ENCODE measurements around the gene BPIFB1. TPM values are rescaled to one million over a fixed set of nuclear protein-coding genes. Genes with fewer than 3 reads are reported as not detected.

Gene BPIFB1
- total RNA-seq, 1 donor from 2014 or later = not detected

- Mint-ChIP-seq H3K27ac (no peak overlapping the region), H3K4me1 (peaks cover 4% of the 10 kb centered on the region), H3K36me3 (no peaks in the 10 kb centered on the region), H3K9me3 (peaks cover 5% of the 10 kb centered on the region), H3K27me3 (ENCODE audit: low read depth) (peaks cover 4% of the 10 kb centered on the region), H3K4me3 (no peak overlapping the region)
- no peak for TF ChIP-seq CTCF (IDR thresholded peaks at IDR 0.05; ENCODE audit: unreplicated experiment)
- no peak for DNase-seq (ENCODE audit: low spot score in 2 of 2, unreplicated experiment in 2 of 2)
These were observed 23.2 kb downstream of the BPIFB1 start for GRCh38 chr20:33306228-33306627.

- Mint-ChIP-seq H3K36me3 (no peaks in the 10 kb centered on the region), H3K27me3 (ENCODE audit: low read depth) (peaks cover under 1% of the 10 kb centered on the region), H3K4me1 (peaks cover 4% of the 10 kb centered on the region), H3K4me3 (no peak overlapping the region), H3K27ac (no peak overlapping the region), H3K9me3 (peaks cover 5% of the 10 kb centered on the region)
- TF ChIP-seq CTCF (IDR thresholded peaks at IDR 0.05; ENCODE audit: unreplicated experiment) = no peak
- DNase-seq (ENCODE audit: low spot score in 2 of 2, unreplicated experiment in 2 of 2) = no peak
These were observed 23.8 kb downstream of the BPIFB1 start for GRCh38 chr20:33306807-33307206.

- no peak overlapping the region for H3K27ac Mint-ChIP-seq
- peaks cover 8% of the 10 kb centered on the region for H3K4me1 Mint-ChIP-seq
These were observed 25.7 kb downstream of the BPIFB1 start for GRCh38 chr20:33308668-33309067.

GRCh38 chr20:33309631-33310030 lies 26.6 kb downstream of the BPIFB1 start:
- DNase-seq (ENCODE audit: low spot score in 2 of 2, unreplicated experiment in 2 of 2) = no peak
- Mint-ChIP-seq H3K4me1 (peaks cover 8% of the 10 kb centered on the region), H3K9me3 (peaks cover 5% of the 10 kb centered on the region), H3K27me3 (ENCODE audit: low read depth) (no peaks in the 10 kb centered on the region), H3K27ac (no peak overlapping the region), H3K36me3 (no peaks in the 10 kb centered on the region), H3K4me3 (no peak overlapping the region)
- no peak for TF ChIP-seq CTCF (IDR thresholded peaks at IDR 0.05; ENCODE audit: unreplicated experiment)

More at GRCh38 chr20:33308668-33309067, 25.7 kb downstream of the BPIFB1 start:
- no peak for DNase-seq (ENCODE audit: low spot score in 2 of 2, unreplicated experiment in 2 of 2)
- H3K9me3 Mint-ChIP-seq = peaks cover 5% of the 10 kb centered on the region
- TF ChIP-seq CTCF (IDR thresholded peaks at IDR 0.05; ENCODE audit: unreplicated experiment) = no peak
- no peaks in the 10 kb centered on the region for H3K36me3 Mint-ChIP-seq
- H3K4me3 Mint-ChIP-seq = no peak overlapping the region
- no peaks in the 10 kb centered on the region for H3K27me3 Mint-ChIP-seq (ENCODE audit: low read depth)

- no peak for TF ChIP-seq CTCF (IDR thresholded peaks at IDR 0.05; ENCODE audit: unreplicated experiment)
- DNase-seq (ENCODE audit: low spot score in 2 of 2, unreplicated experiment in 2 of 2) = no peak
- Mint-ChIP-seq H3K4me1 (peaks cover 8% of the 10 kb centered on the region), H3K27ac (no peak overlapping the region), H3K27me3 (ENCODE audit: low read depth) (no peaks in the 10 kb centered on the region), H3K4me3 (no peak overlapping the region), H3K36me3 (no peaks in the 10 kb centered on the region), H3K9me3 (peaks cover 5% of the 10 kb centered on the region)
These were observed 27.4 kb downstream of the BPIFB1 start for GRCh38 chr20:33310327-33310899.

GRCh38 chr20:33311011-33311410 lies 28.0 kb downstream of the BPIFB1 start:
- Mint-ChIP-seq H3K9me3 (peaks cover 5% of the 10 kb centered on the region), H3K36me3 (no peaks in the 10 kb centered on the region), H3K27me3 (ENCODE audit: low read depth) (no peaks in the 10 kb centered on the region), H3K27ac (no peak overlapping the region), H3K4me3 (no peak overlapping the region), H3K4me1 (peaks cover 5% of the 10 kb centered on the region)
- no peak for DNase-seq (ENCODE audit: low spot score in 2 of 2, unreplicated experiment in 2 of 2)
- no peak for TF ChIP-seq CTCF (IDR thresholded peaks at IDR 0.05; ENCODE audit: unreplicated experiment)
